A549 treated with GW870086 at 1 μM for 4 hours (cell line): ENCODE results near the gene TRIM63. TPM values are rescaled to one million over a fixed set of nuclear protein-coding genes. Genes with fewer than 3 reads are reported as not detected.

Source experiments
- total RNA-seq: library from RNA; stranded (reverse); fragments of 200-300 nt; extraction: Qiagen RNA extraction; gene quantifications from 5 replicates; pipeline ENCODE4 v1.2.3, GENCODE V29; 2022; ENCODE audit warnings: low read depth

Gene TRIM63
- 0.70 to 1.5 TPM (median 1.2 TPM) in 5 replicates for total RNA-seq

DNA sequence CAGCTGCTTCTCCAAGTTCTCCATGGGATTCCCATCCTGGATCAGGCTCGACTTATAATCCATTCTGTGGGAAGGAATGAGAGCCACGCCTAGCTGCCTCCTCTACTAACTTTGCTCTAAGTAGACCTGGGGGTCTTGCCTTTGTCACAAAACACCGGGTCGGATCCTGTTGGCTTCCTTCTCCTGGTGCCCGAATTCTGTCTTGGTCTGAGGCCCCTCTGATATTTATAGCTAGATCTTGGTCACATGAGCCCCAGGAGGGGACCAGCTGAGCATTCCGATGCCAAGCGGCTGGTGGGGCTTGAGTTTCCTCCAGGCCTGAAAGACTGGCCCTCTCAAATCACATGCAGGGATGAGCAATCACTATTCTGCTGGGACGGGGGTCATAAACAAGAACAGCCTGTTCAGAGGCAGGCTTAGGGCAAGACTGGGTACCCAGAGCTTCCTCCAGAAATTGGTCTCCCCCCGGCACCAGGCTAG is at the start of gene TRIM63:
TSS of gene TRIM63 (minus strand) at position 199 of the 480 bp plus-strand sequence. CDS start at position 63, 136 bp downstream.

DNA sequence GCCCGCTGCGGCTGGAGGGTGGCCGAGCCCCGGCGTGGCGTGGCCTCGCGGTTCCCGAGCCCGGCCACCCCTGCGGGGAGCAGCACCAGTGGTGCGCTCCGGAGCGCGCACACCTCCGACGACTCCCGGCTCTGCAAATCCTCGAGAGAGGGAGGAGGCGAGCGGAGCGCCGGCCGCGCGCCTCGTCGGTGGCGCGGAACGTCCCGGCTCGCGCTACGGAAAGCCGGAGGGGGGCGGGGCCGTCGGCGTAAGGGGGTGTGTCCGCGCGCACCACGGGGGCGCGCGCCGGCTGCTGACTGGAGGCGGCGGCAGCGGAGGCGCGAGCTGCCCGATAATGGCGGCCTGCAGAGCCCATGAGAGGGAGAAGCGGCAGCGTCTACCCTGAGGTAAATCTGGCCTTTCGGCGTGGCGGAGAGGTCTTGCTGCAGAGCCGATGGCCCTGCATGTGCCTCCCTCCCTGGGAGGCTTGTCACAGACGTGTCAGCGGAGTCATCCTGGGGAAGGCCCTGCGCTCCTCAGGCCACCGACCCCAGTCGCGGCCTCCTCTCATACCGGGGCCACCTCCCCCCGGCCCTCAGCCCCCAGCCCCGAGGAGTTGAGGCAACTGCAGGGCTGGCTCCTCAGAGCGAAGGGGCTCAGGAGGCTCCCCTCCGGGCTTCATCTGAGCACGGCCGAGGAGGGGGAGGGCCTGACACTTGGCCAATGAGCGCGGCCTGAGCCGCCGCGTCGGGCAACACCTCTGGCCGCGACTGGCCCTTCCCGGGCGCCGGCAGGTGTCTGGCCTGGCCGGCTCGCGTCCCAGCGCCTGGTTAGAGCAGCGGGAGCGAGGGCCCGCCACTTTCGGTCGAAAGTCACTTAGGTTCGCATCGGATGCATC is 44.3 kb upstream of the TRIM63 start, which contains the start of gene PDIK1L:
TSS of gene PDIK1L (plus strand) at position 295 of the 877 bp plus-strand sequence. CDS start 2,485 bp downstream, outside the sequence.

DNA sequence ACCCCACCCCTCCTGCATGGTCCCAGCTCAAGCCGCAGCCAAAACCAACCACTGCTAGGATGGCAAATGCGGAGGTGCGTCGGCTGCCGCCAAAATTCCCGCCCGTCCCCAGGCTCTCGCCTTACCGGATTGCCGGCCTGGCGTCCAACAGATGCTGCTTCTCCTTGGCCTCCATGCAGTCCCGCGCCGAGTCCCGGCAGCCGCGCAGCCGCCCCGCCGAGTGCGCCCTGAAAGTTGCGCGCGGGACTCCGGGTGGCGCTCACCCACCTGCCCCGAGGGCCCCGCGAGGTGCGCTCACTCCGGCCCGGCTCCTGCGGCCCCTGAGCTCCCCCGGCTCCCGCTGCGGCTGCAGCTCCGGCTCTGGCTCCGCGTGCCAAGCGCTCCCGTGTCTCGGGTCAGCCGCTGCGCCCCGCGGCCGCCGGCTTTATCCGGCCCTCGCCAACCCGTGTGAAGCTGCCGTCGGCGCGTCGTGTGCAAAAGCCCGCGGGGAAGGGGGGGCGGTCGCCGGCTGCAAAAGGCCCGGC is 21.6 kb downstream of the TRIM63 start, which contains the start of gene SLC30A2:
TSS of gene SLC30A2 (minus strand) at position 397 of the 524 bp plus-strand sequence. CDS start at position 175, 222 bp downstream.

DNA sequence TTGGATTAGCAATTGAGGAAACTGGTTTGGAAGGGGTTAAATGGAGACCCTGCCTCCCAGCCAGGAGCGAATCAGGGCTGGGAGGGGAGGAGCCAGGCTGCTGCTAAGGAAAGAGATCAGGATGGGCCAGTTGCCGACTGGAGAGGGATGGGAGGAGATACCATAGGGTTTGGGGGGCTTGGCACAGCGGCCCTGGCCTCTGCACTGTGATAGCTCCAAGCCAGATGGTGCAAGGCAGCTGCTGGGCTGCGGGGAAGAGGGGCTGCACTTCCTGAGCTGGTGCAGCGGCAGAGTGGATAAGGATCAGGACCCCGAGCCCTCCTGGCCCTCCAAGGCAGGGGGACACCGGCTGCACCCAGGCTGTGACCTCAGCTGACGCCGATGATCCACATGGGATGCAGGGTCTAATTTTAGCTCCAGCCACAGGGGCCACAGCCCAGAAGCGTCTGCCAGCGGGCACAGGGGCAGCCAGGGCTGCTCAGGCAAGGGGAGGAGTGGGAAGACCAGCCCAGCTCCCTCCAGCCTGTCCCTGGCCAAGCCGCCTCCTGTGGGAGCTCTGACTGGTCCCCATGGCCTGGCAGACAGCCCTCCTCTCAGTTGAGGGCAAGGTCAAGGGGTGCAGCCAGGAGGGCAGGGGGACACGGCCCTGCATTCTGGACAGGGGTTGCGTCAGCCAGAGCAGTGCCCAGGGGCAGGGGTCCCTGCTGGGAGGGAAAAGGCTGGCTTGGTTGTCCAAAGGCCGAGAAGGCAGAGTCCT is 45.6 kb downstream of the TRIM63 start, which contains the start of gene EXTL1:
TSS of gene EXTL1 (plus strand) at position 129 of the 757 bp plus-strand sequence. CDS start 872 bp downstream, outside the sequence.

Other genes with a start within 250 kb of the TRIM63 start
- 25.1 to 27.2 TPM (median 27.2 TPM) in 5 replicates for gene MTFR1L, start 247.7 kb downstream of the TRIM63 start, total RNA-seq
- 6.7 to 7.9 TPM (median 7.5 TPM) in 5 replicates for gene AUNIP, start 208.2 kb downstream of the TRIM63 start, total RNA-seq
- 4.4 to 5.8 TPM (median 4.8 TPM) in 5 replicates for gene PAQR7, start 191.9 kb downstream of the TRIM63 start, total RNA-seq
- gene STMN1, start 161.2 kb downstream of the TRIM63 start, total RNA-seq: 195 to 218 TPM (median 202 TPM) in 5 replicates
- gene PAFAH2, start 69.6 kb downstream of the TRIM63 start, total RNA-seq: 6.1 to 8.5 TPM (median 8.2 TPM) in 5 replicates
- gene EXTL1, start 45.9 kb downstream of the TRIM63 start, total RNA-seq: 0.08 TPM in 1 of 5 replicates, not detected in the others
- gene SLC30A2, start 21.5 kb downstream of the TRIM63 start, total RNA-seq: 0.19 to 0.40 TPM (median 0.31 TPM) in 5 replicates
- gene PDIK1L, start 44.2 kb upstream of the TRIM63 start, total RNA-seq: 1.6 to 2.1 TPM (median 2.0 TPM) in 5 replicates
- gene FAM110D, start 91.4 kb upstream of the TRIM63 start, total RNA-seq: 0.07 to 0.10 TPM (median 0.08 TPM) in 3 of 5 replicates, not detected in the others
- not detected in 5 replicates for gene C1orf232, start 101.3 kb upstream of the TRIM63 start, total RNA-seq
- 54.0 to 67.0 TPM (median 63.2 TPM) in 5 replicates for gene ZNF593, start 102.3 kb upstream of the TRIM63 start, total RNA-seq
- gene ZNF593OS, start 104.2 kb upstream of the TRIM63 start, total RNA-seq: 0.26 to 0.31 TPM in 2 of 5 replicates, not detected in the others
- gene CNKSR1, start 109.9 kb upstream of the TRIM63 start, total RNA-seq: 0.20 to 0.50 TPM (median 0.32 TPM) in 5 replicates
- not detected in 5 replicates for gene CATSPER4, start 123.0 kb upstream of the TRIM63 start, total RNA-seq
- 10.3 to 13.3 TPM (median 12.5 TPM) in 5 replicates for gene CEP85, start 166.6 kb upstream of the TRIM63 start, total RNA-seq
- 111 to 165 TPM (median 137 TPM) in 5 replicates for gene SH3BGRL3, start 212.5 kb upstream of the TRIM63 start, total RNA-seq
- 12.5 to 15.2 TPM (median 14.8 TPM) in 5 replicates for gene UBXN11, start 239.0 kb upstream of the TRIM63 start, total RNA-seq